Progenitor cell of endocrine pancreas (in vitro differentiated cells): Measurements from ENCODE around the gene CCSAP. TPM values are rescaled to one million over a fixed set of nuclear protein-coding genes. Genes with fewer than 3 reads are reported as not detected.
"Not testable (repeated sequence)": the region's sequence is repeated elsewhere in the genome, so short reads cannot be mapped to it uniquely, and the experiment has no call there.

Experiments
- DNase-seq: peaks from one replicate; pipeline ENCODE4 v3.0.0; 2021; ENCODE audit warnings: low spot score; ENCODE audit not compliant: unreplicated experiment
- H3K27ac Mint-ChIP-seq: 2 replicates; pipeline ENCODE4 v1.8.0; 2021; ENCODE audit warnings: mild to moderate bottlenecking, moderate library complexity, mixed read lengths
- H3K27me3 Mint-ChIP-seq: 2 replicates; pipeline ENCODE4 v1.8.0; 2021; ENCODE audit warnings: mixed read lengths
- H3K36me3 Mint-ChIP-seq: 2 replicates; pipeline ENCODE4 v1.8.0; 2022; ENCODE audit warnings: mixed read lengths; ENCODE audit not compliant: insufficient read depth
- H3K4me1 Mint-ChIP-seq: 2 replicates; pipeline ENCODE4 v1.8.0; 2021; ENCODE audit warnings: low read depth, mixed read lengths
- H3K4me3 Mint-ChIP-seq: 2 replicates; pipeline ENCODE4 v1.8.0; 2021; ENCODE audit warnings: low read depth, mild to moderate bottlenecking, moderate library complexity, mixed read lengths
- H3K9me3 Mint-ChIP-seq: 2 replicates; pipeline ENCODE4 v1.8.0; 2021; ENCODE audit warnings: low read depth, mixed read lengths
- CTCF ChIP-seq: fragments of 200-600 bp; sonication (generic); IDR thresholded peaks from one replicate; pipeline ENCODE4 v1.5.0; 2021; ENCODE audit warnings: antibody characterized with exemption, mild to moderate bottlenecking; ENCODE audit not compliant: unreplicated experiment
- total RNA-seq: library from RNA; stranded (reverse); gene quantifications from 2 replicates; pipeline ENCODE4 v1.2.1, GENCODE V29; 2021

CCSAP gene
- total RNA-seq, 1 donor from 2014 or later: 10.9 TPM

- peaks cover 3% of the 10 kb centered on the region for H3K9me3 Mint-ChIP-seq
- H3K27ac Mint-ChIP-seq: no peak overlapping the region
- H3K36me3 Mint-ChIP-seq: peaks cover 12% of the 10 kb centered on the region
- H3K27me3 Mint-ChIP-seq: no peaks in the 10 kb centered on the region
- H3K4me3 Mint-ChIP-seq: no peak overlapping the region
- no peak for DNase-seq
- peaks cover 15% of the 10 kb centered on the region for H3K4me1 Mint-ChIP-seq
- TF ChIP-seq CTCF: no peak
Measured at GRCh38 chr1:229334716-229335115, 8.1 kb downstream of the CCSAP start.

GRCh38 chr1:229334269-229334668 is 8.6 kb downstream of the CCSAP start:
- Mint-ChIP-seq H3K27me3 (no peaks in the 10 kb centered on the region), H3K4me3 (no peak overlapping the region), H3K27ac (no peak overlapping the region), H3K4me1 (peaks cover 10% of the 10 kb centered on the region), H3K9me3 (peaks cover 3% of the 10 kb centered on the region), H3K36me3 (peaks cover 12% of the 10 kb centered on the region)
- no peak for DNase-seq
- no peak for TF ChIP-seq CTCF

GRCh38 chr1:229328598-229329362 is 14.1 kb downstream of the CCSAP start:
- no peak for TF ChIP-seq CTCF
- H3K9me3 Mint-ChIP-seq: no peaks in the 10 kb centered on the region
- peaks cover 2% of the 10 kb centered on the region for H3K4me1 Mint-ChIP-seq
- no peak overlapping the region for H3K4me3 Mint-ChIP-seq
- no peak overlapping the region for H3K27ac Mint-ChIP-seq
- H3K27me3 Mint-ChIP-seq: no peaks in the 10 kb centered on the region
- DNase-seq: no peak
- peaks cover 20% of the 10 kb centered on the region for H3K36me3 Mint-ChIP-seq

GRCh38 chr1:229327765-229328164 is 15.1 kb downstream of the CCSAP start:
- not testable (repeated sequence) for H3K4me3 Mint-ChIP-seq, H3K9me3 Mint-ChIP-seq, H3K27ac Mint-ChIP-seq, H3K4me1 Mint-ChIP-seq, DNase-seq, H3K27me3 Mint-ChIP-seq
- peaks cover 24% of the 10 kb centered on the region for H3K36me3 Mint-ChIP-seq

GRCh38 chr1:229326601-229327000 is 16.2 kb downstream of the CCSAP start:
- no peaks in the 10 kb centered on the region for H3K9me3 Mint-ChIP-seq
- no peaks in the 10 kb centered on the region for H3K27me3 Mint-ChIP-seq
- H3K4me1 Mint-ChIP-seq: peaks cover 2% of the 10 kb centered on the region
- H3K36me3 Mint-ChIP-seq: peaks cover 26% of the 10 kb centered on the region
- no peak for TF ChIP-seq CTCF
- H3K4me3 Mint-ChIP-seq: no peak overlapping the region
- peak overlapping the region; percentile 51 for H3K27ac Mint-ChIP-seq
- no peak for DNase-seq
